GM19238 (cell line): Measurements from ENCODE around the gene COL23A1.

ENCODE experiments used
- DNase-seq: peaks from one replicate; pipeline ENCODE4 v3.0.0; 2011; ENCODE audit warnings: low spot score; ENCODE audit not compliant: insufficient read length

The COL23A1 gene

DNA sequence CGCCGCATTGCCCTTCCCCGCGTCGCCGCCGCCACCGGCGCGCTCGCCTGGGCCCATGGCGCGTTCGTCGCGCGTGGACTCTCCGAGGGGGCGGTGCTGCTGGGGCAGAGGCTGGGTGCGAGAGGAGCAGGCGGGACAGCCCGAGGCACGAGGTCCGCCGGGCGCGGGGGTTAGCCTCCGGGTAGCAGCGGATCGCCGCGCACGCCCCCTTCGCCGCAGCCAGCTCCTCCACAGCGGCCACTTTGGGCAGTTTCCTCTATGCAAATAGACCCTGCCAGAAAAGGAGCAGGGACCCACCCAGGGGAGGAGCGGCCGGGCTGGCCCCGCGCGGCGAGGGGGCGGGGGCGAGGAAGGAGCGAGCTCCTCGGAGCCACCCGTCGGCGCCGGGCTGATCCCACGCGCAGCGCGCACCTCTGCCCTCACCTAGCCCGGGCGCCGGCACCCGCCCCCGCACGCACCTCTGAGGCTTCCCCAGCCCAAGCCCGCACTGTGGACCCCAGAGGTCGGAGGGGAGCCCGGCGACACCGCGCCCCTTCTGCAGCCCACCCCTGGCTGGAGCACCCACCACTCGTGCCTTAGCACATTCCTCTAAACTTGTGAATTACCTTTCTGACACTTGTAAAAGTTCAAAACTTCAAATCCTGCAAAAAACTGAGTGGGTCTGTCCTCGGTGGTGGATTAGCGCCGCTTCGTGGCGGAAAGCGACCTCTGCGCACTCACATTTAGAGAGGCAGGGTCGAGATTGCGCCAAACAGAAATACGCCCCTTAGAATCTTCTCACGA is at the start of gene COL23A1:
Gene COL23A1, minus strand, starts transcription at position 253 of the 783 bp plus-strand sequence.
- DNase-seq, result no peak

DNA sequence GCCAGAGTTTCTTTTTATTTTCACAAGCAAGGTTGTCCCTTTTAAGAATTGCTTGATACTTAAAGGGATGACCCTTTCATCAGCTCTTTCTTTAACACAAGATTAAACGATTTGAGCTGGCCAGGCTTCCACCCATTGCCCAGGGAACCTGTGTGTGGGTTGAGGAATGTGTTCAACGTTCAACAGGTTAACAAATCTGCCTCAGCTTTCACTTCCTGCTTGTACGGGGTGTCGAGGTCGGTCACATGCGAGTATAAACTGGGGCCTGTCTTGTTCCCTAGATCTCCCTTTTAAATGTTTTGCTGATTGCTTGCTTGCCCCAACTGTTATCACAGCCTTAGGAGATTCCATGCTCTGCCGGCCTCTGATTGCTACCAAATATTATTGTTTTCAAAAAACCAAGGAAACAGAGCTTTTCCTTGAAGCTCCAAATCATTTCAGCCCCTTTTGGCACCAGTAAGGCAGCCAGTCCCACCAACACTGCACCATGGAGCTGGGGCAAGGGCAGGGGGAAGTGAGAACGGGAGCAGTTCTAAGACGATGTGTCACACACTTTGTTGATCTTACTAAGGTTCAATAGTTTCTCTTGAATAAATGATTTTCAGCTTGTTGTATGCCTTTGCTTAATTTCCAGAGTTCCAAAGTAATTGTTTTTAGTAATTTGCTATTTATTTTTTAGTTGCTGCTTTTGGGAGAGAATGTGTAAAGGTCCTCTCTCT is 47.3 kb upstream of the COL23A1 start:
- DNase-seq, result no peak

DNA sequence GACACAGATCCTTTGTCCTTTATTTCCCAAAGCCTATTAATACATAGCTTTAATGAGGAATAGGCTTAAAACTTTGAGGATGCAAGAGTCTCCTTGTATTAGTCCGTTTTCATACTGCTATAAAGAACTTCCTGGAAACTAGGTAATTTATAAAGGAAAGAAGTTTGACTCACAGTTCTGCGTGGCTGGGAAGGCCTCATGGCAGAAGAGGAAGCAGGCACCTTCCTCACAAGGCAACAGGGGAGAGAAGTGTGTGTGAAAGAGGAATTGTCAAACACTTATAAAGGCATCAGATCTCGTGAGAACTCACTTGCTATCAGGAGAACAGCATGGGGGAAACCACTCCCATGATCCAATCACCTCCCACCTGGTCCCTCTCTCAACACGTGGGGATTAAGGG is 42.1 kb upstream of the COL23A1 start:
- DNase-seq, result no peak

DNA sequence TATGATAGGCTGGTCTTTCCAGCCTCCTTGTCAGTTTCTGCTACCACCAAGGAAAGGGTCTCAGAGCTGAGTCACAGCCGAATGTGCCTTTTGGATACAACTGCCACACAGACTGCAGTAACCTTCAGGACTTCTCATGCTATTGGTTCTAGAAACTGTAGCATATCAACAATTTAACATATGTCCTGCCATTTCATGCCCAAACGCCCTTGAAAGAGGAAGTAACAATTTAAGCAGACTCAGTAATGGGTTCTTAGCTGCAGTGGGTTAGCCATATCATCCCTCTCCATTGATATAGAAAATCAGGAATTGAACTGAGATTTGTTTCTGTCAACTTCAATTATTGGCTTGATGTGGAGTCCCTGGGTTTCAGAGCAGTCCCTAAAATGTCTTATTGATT is 40.8 kb upstream of the COL23A1 start:
- no peak for DNase-seq

DNA sequence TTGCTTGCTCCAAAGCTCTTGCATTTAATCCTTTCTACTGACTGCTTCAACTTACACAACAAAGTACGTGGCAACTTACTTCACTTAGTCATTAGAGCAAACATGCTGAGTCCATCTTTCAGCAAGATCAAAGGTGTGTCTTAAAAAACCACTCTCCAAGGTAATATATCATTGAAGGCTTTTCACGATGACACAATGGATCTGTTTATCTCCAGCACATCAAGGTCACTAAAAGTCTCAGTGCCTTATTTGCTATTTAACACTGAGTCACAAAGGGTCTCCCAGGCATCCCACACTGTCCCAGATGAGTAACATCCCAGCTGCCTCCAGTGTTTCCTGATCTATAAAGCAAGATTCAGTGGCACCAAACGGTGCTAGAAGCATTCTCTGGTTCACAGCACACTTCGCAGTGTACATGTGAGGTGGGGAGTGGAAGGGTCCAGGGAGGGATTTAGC is 40.3 kb upstream of the COL23A1 start:
- no peak for DNase-seq

DNA sequence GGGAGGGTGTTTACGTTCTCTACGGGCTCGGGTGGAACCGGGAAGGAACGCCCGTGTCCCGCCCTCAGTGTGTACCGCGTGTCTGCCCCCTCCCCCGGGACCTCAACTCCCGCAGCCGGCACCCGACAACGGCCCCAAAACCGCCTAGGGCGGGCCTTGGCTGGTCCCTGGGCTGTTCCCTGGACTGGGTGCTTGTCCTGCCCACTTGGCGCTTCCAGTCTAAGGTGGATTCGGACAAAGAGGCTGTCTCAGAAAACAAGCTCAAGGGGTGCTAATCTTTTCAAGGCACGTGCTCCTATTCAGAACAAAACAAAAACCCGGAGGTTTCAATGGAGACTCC is 37.0 kb upstream of the COL23A1 start:
- no peak for DNase-seq

DNA sequence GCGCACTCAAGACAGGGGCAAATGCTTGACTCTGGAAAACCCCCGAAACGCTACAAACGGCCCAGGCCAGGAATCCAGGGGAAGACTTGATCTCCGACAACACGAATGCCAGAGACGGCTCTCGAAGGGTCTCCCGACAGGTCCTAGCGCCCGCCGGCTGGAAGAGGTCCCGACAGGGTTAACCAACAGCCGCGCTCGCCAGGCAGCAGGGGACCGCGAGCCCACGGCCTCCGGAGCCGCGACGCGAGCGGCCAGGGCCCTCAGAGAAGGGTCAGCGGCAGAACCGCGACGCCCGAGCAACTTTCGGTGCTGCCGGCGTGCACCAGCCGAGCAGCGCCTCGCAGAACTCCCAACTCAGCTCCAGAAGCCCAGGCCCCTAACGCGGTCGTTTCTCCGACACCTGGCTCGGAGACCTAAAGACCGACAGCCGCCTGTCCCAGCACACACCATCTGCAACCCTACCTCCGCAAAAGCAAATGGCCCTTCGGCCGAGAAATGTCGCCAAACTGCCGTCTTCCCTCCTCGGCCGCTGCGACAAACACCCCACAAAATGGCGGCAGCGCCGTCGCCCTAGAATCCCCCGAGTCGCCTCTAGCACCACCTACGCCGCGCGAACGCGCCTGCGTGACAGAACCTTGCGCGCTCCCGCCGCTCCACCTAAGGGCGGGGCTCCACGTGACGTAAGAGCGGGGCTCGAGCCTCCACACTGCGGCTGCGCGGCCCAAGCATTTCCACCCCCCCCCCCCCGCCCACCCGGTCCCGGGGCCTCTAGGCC is 36.5 kb upstream of the COL23A1 start, which contains the start of gene CLK4:
Gene CLK4, minus strand, starts transcription at position 567 of the 775 bp plus-strand sequence. CDS start 3,634 bp downstream, outside the sequence.
- peak; percentile 87 for DNase-seq

DNA sequence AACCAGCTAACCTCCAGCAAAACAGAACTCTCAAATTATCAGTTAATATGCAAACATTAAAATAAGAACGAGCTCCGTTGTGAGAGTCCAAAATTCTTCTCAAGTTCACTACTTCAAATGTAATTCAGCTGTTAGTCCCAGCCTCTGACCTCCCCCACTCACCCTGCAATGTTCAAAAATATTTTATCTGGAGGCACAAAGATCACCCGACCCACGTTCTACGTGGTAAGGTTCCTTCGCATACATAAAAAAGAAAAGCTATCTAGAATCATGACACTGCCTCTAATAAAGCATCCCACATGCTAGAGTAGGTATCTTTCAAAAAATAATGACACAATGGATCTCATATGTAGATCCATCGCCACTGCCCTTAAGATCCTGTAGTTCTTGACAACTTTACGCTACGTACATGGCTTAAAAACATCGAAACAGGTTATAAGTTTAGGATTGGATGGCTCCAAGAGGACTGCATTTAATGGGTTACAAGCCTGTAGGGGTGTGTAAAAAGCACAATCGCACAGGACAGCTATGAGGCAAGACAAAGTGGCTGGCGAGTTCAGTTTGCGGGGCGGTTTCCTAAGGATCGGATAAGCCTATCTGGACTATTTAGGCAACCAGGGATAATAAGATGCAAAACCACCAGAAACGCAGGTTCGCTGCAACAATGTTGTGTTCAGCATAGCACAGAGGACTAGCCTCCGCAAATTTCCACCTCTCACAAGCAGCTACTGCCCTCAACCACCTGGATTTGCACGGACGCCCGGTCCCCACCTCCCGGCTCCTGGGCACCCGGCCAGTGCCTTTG is 35.7 kb upstream of the COL23A1 start:
- no peak for DNase-seq

DNA sequence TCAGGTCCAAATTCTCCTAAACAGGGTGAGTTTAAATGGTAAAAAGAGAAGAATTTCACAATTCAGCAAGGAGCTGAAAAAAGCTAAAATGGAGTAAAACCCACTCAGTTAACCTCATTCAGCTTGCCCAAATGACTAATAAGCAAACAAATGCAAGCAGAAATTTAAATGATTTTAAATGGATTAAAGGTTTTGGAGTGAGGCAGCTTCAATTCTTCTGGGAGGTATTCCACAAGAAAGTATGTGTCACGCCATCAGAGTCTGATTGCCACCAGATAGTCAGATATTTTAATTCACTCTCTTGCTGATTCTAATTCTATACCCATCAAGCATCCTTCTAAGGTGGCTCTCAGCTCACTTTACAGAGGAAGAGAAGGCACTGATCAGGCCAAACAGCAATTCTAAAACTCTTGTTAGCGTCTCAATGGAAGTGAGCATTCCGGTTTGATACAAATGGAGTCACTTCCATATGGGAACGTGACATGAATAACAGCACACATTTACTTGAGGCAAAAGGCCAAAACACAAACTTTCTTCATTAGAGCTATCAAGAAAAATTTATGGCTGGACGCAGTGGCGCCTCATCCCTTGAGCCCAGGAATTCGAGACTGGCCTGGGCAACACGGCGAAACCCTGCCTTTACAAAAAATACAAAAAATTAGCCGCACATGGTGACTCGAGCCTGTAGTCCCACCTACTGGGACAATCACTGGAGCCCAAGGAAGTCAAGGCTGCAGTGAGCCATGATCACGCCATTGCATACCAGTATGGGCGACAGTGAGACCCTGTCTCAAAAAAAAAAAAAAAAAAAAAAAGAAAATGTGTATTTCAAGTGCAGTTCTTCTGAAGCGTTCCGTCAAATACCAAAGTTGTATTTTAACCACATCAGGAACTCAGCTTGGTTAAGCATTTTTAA is 34.7 kb upstream of the COL23A1 start:
- no peak for DNase-seq

DNA sequence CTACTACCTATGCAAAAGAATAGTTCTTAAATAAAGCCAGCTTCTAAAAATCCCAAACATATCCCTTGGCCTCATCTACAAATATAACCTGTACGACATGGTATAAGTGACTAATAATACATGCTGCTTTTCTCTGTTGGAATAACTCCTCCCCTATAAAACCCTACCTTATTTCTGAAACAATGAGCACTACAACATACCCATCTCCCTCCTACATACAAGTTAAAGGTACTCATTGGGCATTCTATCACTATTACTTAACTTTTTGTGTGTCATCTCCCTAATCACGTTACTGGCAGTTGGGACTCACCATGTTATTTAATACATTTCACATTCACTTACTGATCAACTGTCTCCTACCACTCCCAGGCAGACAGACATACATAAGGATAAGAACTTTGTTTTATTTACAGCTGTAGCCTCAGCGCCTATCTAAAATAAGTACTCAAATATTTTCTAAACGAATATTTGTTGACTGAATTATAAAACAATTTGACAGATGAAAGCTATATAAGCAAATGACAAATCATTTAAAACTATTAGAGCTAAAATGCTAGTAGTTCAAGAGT is 32.6 kb upstream of the COL23A1 start:
- DNase-seq, result no peak

DNA sequence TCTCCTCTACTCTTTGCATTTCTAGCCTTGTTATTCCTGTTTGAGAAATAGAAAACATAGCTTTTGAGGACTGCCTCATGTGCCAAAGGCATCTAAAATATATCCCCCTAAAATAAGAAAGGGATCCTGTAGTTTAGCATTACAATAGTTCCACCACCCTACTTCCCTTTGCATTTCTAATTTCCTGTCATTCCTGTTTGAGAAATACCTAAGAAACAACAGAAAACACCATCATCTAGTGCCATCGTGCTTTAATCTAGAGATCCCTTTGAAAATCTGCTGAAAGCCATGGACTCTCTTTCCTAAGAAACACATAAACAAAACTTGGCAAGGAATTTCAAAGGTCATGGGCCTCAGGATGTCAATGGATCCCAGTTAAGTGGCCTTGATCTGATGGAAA is 29.2 kb upstream of the COL23A1 start:
- DNase-seq, result no peak

DNA sequence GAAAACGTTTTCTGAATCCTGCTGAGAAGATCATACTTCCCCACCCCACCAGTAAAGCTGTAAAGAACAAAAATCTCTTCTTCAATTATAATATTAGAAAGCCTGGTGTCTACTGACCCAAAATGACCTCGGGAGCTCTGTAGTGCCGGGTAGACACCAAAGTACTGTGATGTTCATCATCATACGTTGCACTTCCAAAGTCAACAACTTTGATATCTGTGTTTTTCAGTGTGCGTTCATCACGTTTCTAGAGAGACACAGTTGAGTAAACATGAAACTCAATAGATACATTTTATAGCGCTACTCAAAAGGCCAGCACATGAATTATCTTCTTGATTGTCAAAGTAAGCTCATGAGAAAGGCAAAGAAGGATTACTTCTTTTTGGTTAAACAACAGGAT is 22.1 kb upstream of the COL23A1 start:
- no peak for DNase-seq

DNA sequence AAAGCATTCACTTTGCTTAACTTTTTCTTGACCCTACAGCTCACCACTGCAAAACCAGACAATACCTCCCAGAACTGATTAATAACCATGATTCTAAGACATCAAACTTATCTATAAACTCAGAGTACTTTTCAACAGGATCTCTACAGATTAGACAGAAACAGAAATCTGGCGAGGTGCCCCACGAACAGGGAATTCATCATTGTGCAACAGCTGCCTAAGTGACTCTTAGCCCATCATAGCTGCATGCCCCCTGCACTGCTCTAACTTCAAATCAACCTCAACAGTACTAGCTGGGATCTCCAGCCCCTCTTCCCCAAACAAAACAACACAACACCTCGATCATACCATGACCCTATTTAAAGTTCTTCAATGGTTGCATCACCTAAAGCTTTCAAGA is 16.1 kb upstream of the COL23A1 start:
- DNase-seq, result no peak

DNA sequence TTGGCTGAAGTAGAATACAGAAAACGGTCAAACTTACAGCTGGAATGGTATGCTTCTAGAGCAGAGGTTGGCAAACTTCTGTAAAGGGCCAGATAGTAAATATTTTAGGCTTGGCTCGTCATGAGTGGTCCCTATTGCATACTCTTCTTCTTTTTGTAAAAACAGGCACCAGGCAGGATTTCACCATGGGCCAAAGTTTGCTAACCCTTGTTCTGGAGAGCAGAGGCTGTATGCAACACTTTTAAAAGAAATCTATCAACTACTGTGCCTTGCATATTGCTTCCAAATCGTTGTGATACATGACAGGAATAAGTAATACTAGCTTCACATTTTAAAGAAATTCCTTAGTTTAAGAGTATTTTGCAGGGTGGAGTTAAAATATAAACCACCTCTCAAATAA is 15.6 kb upstream of the COL23A1 start:
- no peak for DNase-seq

DNA sequence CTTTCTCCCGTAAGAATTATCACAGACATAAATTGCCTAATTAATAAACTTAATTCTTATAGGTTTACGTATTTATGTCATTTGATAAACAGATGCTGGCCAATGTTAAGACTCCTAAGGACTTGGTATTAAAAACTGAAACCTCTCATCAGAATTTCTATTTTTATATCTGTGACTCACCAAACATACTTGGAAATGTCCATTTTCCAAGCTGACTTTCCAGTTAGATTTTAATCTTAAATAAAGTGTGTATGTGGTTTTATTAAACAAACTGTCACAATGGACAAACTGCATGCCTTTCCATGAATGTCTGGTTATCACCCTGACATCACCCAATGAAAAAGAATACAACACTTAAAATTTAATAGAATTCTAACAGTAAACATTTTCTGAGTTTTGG is 12.6 kb upstream of the COL23A1 start:
- DNase-seq, result no peak

DNA sequence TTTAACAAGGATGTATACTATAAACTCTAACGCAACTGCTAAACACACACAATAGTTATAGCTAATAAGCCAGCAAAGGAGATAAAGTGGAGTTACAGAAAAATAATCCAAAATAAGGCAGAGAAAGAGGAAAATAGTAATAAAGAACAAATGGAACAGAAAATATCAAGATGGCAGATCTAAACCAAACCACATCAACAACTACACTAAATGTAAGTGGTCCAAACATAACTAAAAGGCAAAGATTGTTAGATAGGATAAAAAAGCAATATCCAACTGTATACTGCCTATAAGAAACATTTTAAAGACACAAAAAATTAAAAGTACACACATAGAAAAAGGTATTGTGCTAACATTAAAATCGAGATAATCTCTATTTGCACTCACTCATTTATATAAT is 5.6 kb upstream of the COL23A1 start:
- DNase-seq, result no peak

DNA sequence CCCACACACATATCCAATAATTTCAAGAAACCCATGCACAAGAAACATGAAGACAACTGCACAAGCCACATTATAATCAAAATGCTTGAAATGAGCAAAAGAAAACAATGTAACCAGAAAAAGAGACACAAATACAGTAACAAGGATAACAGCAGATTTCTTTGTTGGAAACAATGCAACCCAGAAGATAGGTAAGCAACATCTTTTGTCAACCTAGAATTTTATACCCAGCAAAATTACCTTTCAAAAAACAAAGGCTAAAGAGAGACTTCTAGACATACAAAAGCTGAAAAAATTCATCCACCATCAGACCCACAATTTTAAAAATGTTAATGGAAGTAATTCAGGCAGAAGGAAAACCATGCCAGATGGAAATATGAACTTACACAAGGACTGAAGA is 5.0 kb upstream of the COL23A1 start:
- no peak for DNase-seq

DNA sequence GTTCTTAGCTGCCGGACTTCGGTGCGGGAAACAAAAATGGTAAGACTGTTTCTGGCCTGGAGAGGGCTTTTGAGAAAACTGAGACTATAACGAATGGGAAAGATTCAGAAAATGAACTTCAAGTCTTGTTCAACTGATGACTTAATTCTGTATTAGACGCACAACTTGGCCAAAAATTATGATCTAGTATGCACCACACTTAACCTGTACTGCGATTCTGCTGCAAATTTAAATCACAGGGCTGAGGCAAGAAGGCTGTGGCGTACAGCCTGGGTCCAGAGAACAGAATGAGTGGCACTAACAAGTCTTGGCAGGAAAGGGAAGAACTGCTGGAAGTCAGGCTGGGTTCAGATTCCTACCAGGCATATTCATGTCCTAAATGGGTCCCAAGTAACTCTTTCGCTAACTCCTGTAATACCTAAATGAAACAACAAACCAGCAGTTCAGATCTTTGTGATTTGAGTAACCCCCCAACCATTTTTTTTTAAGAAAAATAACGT is 781 bp upstream of the COL23A1 start:
- no peak for DNase-seq
